Measurements from ENCODE around the gene BCL10. TPM values are rescaled to one million over a fixed set of nuclear protein-coding genes. Genes with fewer than 3 reads are reported as not detected.

BCL10 gene
- total RNA-seq, 1 experiment from 2014 or later = 33.8 TPM

DNA sequence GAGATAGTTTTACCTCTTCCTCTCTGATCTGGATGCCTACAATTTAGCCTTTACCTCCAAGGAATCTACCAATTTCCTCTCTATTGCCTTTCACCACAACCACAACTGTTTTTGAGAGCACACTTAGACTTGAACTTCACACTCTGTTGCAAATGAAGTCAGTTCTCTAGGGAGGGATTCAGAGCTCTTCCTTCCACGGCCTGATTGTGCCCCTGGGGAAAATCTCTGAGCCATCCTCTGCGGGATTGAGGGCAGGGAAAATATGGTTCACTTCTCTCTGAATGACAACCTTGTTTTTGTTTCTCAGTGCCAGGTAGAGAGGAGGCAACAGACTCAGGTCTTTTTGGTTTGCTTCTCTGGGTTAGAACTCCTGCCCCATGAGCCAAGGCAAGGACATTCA, 35.4 kb upstream of the BCL10 start:
- no peak for TF ChIP-seq EGR1 (IDR thresholded peaks at IDR 0.05; ENCODE audit: low read depth)
- TF ChIP-seq, protein P1, sequence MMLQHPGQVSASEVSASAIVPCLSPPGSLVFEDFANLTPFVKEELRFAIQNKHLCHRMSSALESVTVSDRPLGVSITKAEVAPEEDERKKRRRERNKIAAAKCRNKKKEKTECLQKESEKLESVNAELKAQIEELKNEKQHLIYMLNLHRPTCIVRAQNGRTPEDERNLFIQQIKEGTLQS (IDR thresholded peaks at IDR 0.05) = no peak
- TF ChIP-seq EZH2 (IDR thresholded peaks at IDR 0.05) = no peak
- TF ChIP-seq, protein P2, sequence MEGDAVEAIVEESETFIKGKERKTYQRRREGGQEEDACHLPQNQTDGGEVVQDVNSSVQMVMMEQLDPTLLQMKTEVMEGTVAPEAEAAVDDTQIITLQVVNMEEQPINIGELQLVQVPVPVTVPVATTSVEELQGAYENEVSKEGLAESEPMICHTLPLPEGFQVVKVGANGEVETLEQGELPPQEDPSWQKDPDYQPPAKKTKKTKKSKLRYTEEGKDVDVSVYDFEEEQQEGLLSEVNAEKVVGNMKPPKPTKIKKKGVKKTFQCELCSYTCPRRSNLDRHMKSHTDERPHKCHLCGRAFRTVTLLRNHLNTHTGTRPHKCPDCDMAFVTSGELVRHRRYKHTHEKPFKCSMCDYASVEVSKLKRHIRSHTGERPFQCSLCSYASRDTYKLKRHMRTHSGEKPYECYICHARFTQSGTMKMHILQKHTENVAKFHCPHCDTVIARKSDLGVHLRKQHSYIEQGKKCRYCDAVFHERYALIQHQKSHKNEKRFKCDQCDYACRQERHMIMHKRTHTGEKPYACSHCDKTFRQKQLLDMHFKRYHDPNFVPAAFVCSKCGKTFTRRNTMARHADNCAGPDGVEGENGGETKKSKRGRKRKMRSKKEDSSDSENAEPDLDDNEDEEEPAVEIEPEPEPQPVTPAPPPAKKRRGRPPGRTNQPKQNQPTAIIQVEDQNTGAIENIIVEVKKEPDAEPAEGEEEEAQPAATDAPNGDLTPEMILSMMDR (IDR thresholded peaks at IDR 0.05 in 2 of 3, conservative IDR thresholded peaks at IDR 0.05 in 1 of 3; ENCODE audit: borderline replicate concordance in 1 of 3, insufficient read depth in 1 of 3, low read depth in 2 of 3, low read length in 2 of 3) = no peak
- no peak for TF ChIP-seq SIN3A (IDR thresholded peaks at IDR 0.05; ENCODE audit: low read depth)
- Histone ChIP-seq H3K27ac (ENCODE audit: low read depth, low read length) (no peak overlapping the region), H3K79me2 (ENCODE audit: insufficient read depth, low read length) (no peaks in the 10 kb centered on the region), H3K4me2 (ENCODE audit: low read length) (no peak overlapping the region), H3K9me3 (ENCODE audit: control insufficient read depth in 1 of 2, insufficient read depth in 1 of 2, low read depth in 1 of 2, low read length in 2 of 2) (no peaks in the 10 kb centered on the region), H2AFZ (ENCODE audit: low read depth, low read length, poor library complexity, severe bottlenecking) (no peak overlapping the region), H3K4me3 (replicated peaks in 1 of 2; ENCODE audit: low read depth in 1 of 2, low read length in 2 of 2) (no peak overlapping the region), H3K9me2 (ENCODE audit: insufficient read depth) (no peaks in the 10 kb centered on the region), H4K20me1 (ENCODE audit: insufficient read depth) (no peaks in the 10 kb centered on the region), H3K27me3 (ENCODE audit: insufficient read depth, low read length) (no peaks in the 10 kb centered on the region), H3K36me3 (ENCODE audit: control insufficient read depth in 1 of 2, insufficient read depth in 2 of 2, low read length in 2 of 2) (no peaks in the 10 kb centered on the region), H3K4me1 (ENCODE audit: control insufficient read depth in 1 of 2, insufficient read depth in 2 of 2, low read length in 2 of 2) (peaks cover 15 to 42% of the 10 kb centered on the region in 2 experiments), H3K9ac (ENCODE audit: low read length) (no peak overlapping the region)
- CTCF ChIA-PET = no interaction called here
- BruUV-seq (replicated peaks) = no TSS peak
- RAD21 ChIA-PET (ENCODE audit: low non-redundant PET in 1 of 2, low total read pairs in 2 of 2, uncharacterized antibody in 2 of 2, unreplicated experiment in 2 of 2) = no interaction called here
- POLR2A ChIA-PET = no interaction called here
- DNase-seq (ENCODE audit: low read depth, low spot score) (no peak), ATAC-seq (no peak)
- intact Hi-C loops (cut with micrococcal nuclease) = no loop called here

DNA sequence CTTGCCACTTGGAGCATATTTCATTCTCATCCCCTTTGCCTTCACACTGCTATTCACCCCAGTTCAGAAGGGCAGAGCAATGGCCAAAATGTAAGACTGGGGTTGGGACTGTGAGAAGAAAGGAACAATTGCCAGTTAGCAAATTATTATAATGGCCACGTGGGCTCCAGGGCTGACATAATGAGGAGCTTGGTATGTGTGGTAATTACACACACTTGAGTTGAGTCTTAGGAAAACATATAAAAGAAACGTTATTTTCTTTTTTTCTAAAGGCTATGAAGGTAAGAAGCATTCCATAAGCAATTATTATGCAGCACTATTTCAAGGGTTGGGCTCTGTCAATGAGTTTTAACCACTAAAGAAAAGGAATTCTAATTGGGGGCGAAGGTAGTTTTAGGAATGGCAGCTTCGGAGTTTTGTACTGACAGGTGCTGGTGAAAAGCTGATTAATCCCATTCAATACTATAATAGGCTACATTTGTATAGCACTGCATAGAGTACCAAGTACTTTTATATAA, 32.5 kb upstream of the BCL10 start:
- intact Hi-C loops (cut with micrococcal nuclease) = loop anchor here (1.0 to 10.0 kb wide), 8 partner anchors 36 to 709 kb away; partner anchors contain the start of genes CCN1 and ZNHIT6
- Histone ChIP-seq H3K9ac (ENCODE audit: low read length) (no peak overlapping the region), H3K36me3 (ENCODE audit: control insufficient read depth in 1 of 2, insufficient read depth in 2 of 2, low read length in 2 of 2) (no peaks in the 10 kb centered on the region), H3K27me3 (ENCODE audit: insufficient read depth, low read length) (no peaks in the 10 kb centered on the region), H4K20me1 (ENCODE audit: insufficient read depth) (no peaks in the 10 kb centered on the region), H3K4me3 (replicated peaks in 1 of 2; ENCODE audit: low read depth in 1 of 2, low read length in 2 of 2) (no peak overlapping the region), H3K4me1 (ENCODE audit: control insufficient read depth in 1 of 2, insufficient read depth in 2 of 2, low read length in 2 of 2) (peaks cover 8 to 22% of the 10 kb centered on the region in 2 experiments), H3K9me2 (ENCODE audit: insufficient read depth) (no peaks in the 10 kb centered on the region), H2AFZ (ENCODE audit: low read depth, low read length, poor library complexity, severe bottlenecking) (peak overlapping the region; percentile 40), H3K27ac (ENCODE audit: low read depth, low read length) (no peak overlapping the region), H3K4me2 (ENCODE audit: low read length) (peak overlapping the region; percentile 37), H3K9me3 (ENCODE audit: control insufficient read depth in 1 of 2, insufficient read depth in 1 of 2, low read depth in 1 of 2, low read length in 2 of 2) (no peaks in the 10 kb centered on the region), H3K79me2 (ENCODE audit: insufficient read depth, low read length) (no peaks in the 10 kb centered on the region)
- ChIA-PET RAD21 (ENCODE audit: low non-redundant PET in 1 of 2, low total read pairs in 2 of 2, uncharacterized antibody in 2 of 2, unreplicated experiment in 2 of 2) (interaction anchor here (0.7 to 1.4 kb wide), 4 partner anchors 194 to 384 kb away, joined by 3 to 4 read pairs (median 4); no protein-coding TSS in a partner anchor), CTCF (interaction anchor here (0.6 to 2.3 kb wide), 21 partner anchors 11 to 399 kb away, joined by 3 to 24 read pairs (median 5); partner anchors contain the start of genes BCL10, CCN1 and ZNHIT6), POLR2A (interaction anchor here (1.2 to 2.8 kb wide), 2 partner anchors 272 to 276 kb away, joined by 3 to 10 read pairs; partner anchors contain the start of gene CCN1)
- ATAC-seq (no peak), DNase-seq (ENCODE audit: low read depth, low spot score) (no peak)
- no TSS peak for BruUV-seq (replicated peaks)
- TF ChIP-seq FOSL1 (IDR thresholded peaks at IDR 0.05; ENCODE audit: low read depth) = no peak
- no peak for TF ChIP-seq RAD21 (IDR thresholded peaks at IDR 0.05; ENCODE audit: low read depth)
- TF ChIP-seq, protein P3, sequence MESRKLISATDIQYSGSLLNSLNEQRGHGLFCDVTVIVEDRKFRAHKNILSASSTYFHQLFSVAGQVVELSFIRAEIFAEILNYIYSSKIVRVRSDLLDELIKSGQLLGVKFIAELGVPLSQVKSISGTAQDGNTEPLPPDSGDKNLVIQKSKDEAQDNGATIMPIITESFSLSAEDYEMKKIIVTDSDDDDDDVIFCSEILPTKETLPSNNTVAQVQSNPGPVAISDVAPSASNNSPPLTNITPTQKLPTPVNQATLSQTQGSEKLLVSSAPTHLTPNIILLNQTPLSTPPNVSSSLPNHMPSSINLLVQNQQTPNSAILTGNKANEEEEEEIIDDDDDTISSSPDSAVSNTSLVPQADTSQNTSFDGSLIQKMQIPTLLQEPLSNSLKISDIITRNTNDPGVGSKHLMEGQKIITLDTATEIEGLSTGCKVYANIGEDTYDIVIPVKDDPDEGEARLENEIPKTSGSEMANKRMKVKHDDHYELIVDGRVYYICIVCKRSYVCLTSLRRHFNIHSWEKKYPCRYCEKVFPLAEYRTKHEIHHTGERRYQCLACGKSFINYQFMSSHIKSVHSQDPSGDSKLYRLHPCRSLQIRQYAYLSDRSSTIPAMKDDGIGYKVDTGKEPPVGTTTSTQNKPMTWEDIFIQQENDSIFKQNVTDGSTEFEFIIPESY (IDR thresholded peaks at IDR 0.05; ENCODE audit: extremely low read depth, insufficient replicate concordance, low read length) = no peak
- TF ChIP-seq, protein P2 (IDR thresholded peaks at IDR 0.05 in 2 of 3, conservative IDR thresholded peaks at IDR 0.05 in 1 of 3; ENCODE audit: borderline replicate concordance in 1 of 3, insufficient read depth in 1 of 3, low read depth in 2 of 3, low read length in 2 of 3) = no peak
- TF ChIP-seq POLR2A (IDR thresholded peaks at IDR 0.05; ENCODE audit: borderline replicate concordance, extremely low read depth, insufficient read depth, insufficient read length) = no peak
- no peak for TF ChIP-seq EZH2 (IDR thresholded peaks at IDR 0.05)

Data from HCT116 (cell line).